Panc1 (cell line): ENCODE measurements around the gene PBX1. TPM values are rescaled to one million over a fixed set of nuclear protein-coding genes. Genes with fewer than 3 reads are reported as not detected.

Experiments
- ATAC-seq: fragments of 200-7000 bp; cut with Tn5 transposase; 2 replicates; pipeline ENCODE4 v1.9.1; 2020; ENCODE audit warnings: mild to moderate bottlenecking, moderate library complexity
- BruUV-seq: library from RNA; stranded (reverse); fragments of 400-500 nt; replicated peaks from 2 replicates; lab custom pipeline; 2021; lab: Mats Ljungman, UMichigan
- CTCF ChIA-PET: fragments of 300-600 bp; sonication (Branson Sonifier 250); formaldehyde crosslinking; loops from one replicate; lab custom pipeline; 2022; ENCODE audit warnings: antibody characterized with exemption; lab: Charles Lee
- POLR2A ChIA-PET: fragments of 300-600 bp; sonication (Branson Sonifier 250); formaldehyde crosslinking; loops from one replicate; lab custom pipeline; 2022; ENCODE audit warnings: antibody characterized with exemption; lab: Charles Lee
- DNase-seq: peaks from one replicate; pipeline ENCODE4 v3.0.0-alpha.2; 2010; ENCODE audit warnings: low read depth, low spot score
- H3K27ac ChIP-seq: 2 replicates; pipeline ENCODE4 v1.5.1; 2011; ENCODE audit warnings: mild to moderate bottlenecking, low read length, inconsistent platforms
- H3K27me3 ChIP-seq: fragments of 200-500 bp; sonication (Bioruptor generic); 2 replicates; pipeline ENCODE4 v1.6.0; 2014; ENCODE audit warnings: low read length, inconsistent platforms; ENCODE audit not compliant: control insufficient read depth, insufficient read depth
- H3K36me3 ChIP-seq: fragments of 200-500 bp; sonication (Bioruptor generic); 2 replicates; pipeline ENCODE4 v1.5.1; 2014; ENCODE audit warnings: inconsistent platforms, mild to moderate bottlenecking, low read length, moderate library complexity; ENCODE audit not compliant: control insufficient read depth, insufficient read depth
- H3K4me1 ChIP-seq: 2 replicates; pipeline ENCODE4 v1.5.1; 2011; ENCODE audit warnings: inconsistent platforms, mild to moderate bottlenecking, low read length, moderate library complexity; ENCODE audit not compliant: control insufficient read depth, insufficient read depth
- H3K4me3 ChIP-seq, 2 experiments: 2 replicates each; pipeline ENCODE4 v1.5.1; 2011 to 2012; ENCODE audit warnings: low read depth in 2 of 2, low read length in 2 of 2, mild to moderate bottlenecking in 2 of 2, inconsistent platforms in 1 of 2, moderate library complexity in 1 of 2
- H3K9me3 ChIP-seq: fragments of 200-500 bp; sonication (Bioruptor generic); 2 replicates; pipeline ENCODE4 v1.5.1; 2014; ENCODE audit warnings: low read depth, mild to moderate bottlenecking, inconsistent platforms, low read length, moderate library complexity; ENCODE audit not compliant: control insufficient read depth, insufficient read depth
- CTCF ChIP-seq: fragments of 450-650 bp; IDR thresholded peaks from 2 replicates; pipeline ENCODE4 v1.5.1; 2017; ENCODE audit warnings: mild to moderate bottlenecking
- POLR2AphosphoS5 ChIP-seq: IDR thresholded peaks from 2 replicates; pipeline ENCODE4 v1.6.1; 2012; ENCODE audit warnings: mild to moderate bottlenecking, low read depth, low read length, moderate library complexity
- REST ChIP-seq, 2 experiments: IDR thresholded peaks; 2 replicates each; pipeline ENCODE4 v1.6.1; 2011 to 2012; ENCODE audit warnings: low read depth in 2 of 2, control low read depth in 1 of 2, low read length in 1 of 2, mild to moderate bottlenecking in 1 of 2, moderate library complexity in 1 of 2; ENCODE audit not compliant: insufficient read depth in 1 of 2
- SIN3A ChIP-seq: IDR thresholded peaks from 2 replicates; pipeline ENCODE4 v1.6.1; 2012; ENCODE audit warnings: low read depth, mild to moderate bottlenecking, low read length, moderate library complexity, borderline replicate concordance; ENCODE audit not compliant: insufficient read depth
- TCF7L2 ChIP-seq: IDR thresholded peaks from 2 replicates; pipeline ENCODE4 v1.6.1; 2011; ENCODE audit warnings: mild to moderate bottlenecking, low read depth, low read length, inconsistent platforms
- in situ Hi-C: cut with HindIII; loops from 2 replicates; pipeline ENCODE4 v1.10.0; 2016; ENCODE audit warnings: low sequenced_read_pairs, low pct_unique_long_range_greater_than_20kb
- intact Hi-C: fragments of 100-400 bp; cut with micrococcal nuclease; formaldehyde crosslinking; loops from one replicate; pipeline ENCODE4 v1.10.0; 2022; ENCODE audit not compliant: unreplicated experiment
- total RNA-seq: library from RNA; stranded (reverse); gene quantifications from one replicate; pipeline ENCODE4 v1.2.1, GENCODE V29; 2021; ENCODE audit not compliant: unreplicated experiment

PBX1 gene
- total RNA-seq, 1 experiment from 2014 or later: 2.0 TPM

DNA sequence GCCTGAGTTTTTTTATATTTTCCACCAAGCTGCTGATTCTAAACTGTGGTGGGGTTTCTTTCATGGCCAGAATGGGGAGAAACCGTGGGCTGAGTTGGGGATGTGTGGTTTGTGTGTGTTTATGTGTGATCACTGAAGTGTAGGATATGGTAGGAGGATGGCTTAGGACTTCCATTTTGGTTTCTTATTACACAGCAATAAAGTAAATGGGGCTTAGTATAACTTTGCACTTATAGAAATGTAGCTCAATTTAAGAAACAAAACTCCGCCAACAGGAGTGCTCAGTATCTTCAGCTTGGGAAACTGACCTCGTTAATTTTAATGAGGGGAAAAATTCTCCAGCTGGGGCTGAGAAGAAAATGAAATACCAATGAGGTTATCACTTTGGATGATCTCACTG is 77.8 kb downstream of the PBX1 start:
- intact Hi-C loops: no loop called here
- no peaks in the 10 kb centered on the region for H3K27me3 ChIP-seq
- no peak for DNase-seq
- no peak for ATAC-seq
- no peaks in the 10 kb centered on the region for H3K9me3 ChIP-seq
- H3K27ac ChIP-seq: no peak overlapping the region
- ChIA-PET CTCF (no interaction called here), POLR2A (no interaction called here)
- in situ Hi-C loops: no loop called here
- no peak overlapping the region for H3K4me3 ChIP-seq
- H3K36me3 ChIP-seq: no peaks in the 10 kb centered on the region
- no peak for TF ChIP-seq SIN3A
- TF ChIP-seq TCF7L2: no peak
- TF ChIP-seq CTCF: no peak
- no peak for TF ChIP-seq POLR2AphosphoS5
- no peak for TF ChIP-seq REST (IDR thresholded peaks at IDR 0.05; ENCODE audit: insufficient read depth in 1 of 2, low read depth in 2 of 2, low read length in 1 of 2)
- no TSS peak for BruUV-seq
- no peaks in the 10 kb centered on the region for H3K4me1 ChIP-seq

DNA sequence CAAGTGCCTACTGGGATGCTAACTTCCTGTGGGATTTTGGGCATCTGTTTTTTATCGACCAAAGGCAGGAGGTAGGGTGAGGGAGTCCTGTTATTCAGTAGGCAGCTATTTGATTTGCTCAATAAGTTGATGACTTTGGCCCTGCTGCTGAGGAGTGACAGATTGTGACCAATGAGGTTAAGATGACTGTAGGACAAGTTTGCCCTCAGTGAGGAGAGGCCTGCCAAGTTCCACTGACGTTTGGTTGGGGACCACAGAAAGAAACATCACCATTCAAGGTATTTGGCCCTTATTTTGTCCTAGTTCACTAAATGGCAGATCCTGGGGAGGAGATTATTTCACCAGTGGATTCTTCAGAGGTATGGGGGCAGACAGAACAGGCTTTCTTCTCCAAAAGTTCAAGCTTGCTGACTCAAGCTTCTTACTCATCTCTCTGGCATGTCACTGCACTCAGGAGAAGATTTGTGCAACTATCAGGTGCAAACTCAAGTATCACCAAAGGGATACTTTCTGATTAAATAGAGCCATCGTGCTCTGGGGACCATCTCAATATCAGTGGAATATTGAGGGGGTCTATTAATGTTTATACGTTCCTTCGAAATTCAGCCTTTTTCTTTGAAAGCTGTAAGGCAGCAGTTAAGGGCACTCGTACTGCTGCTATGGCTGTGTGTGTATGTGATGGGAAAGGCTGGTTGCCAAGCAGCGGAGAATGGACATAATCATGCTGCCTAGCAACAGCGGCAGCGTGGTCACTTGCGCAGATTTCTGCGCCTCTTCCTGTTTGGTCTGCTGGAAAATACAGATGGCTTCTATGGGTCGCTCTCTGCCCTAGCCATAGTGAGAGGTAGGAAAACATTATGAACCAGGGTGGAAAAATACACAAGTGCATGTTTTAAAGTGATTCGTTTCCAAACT is 78.7 kb downstream of the PBX1 start:
- no peaks in the 10 kb centered on the region for H3K27me3 ChIP-seq
- ChIA-PET CTCF (no interaction called here), POLR2A (no interaction called here)
- DNase-seq (no peak), ATAC-seq (no peak)
- in situ Hi-C loops (no loop called here), intact Hi-C loops (no loop called here)
- H3K4me3 ChIP-seq: no peak overlapping the region
- no peaks in the 10 kb centered on the region for H3K9me3 ChIP-seq
- H3K4me1 ChIP-seq: no peaks in the 10 kb centered on the region
- H3K36me3 ChIP-seq: no peaks in the 10 kb centered on the region
- TF ChIP-seq POLR2AphosphoS5 (no peak), SIN3A (no peak), TCF7L2 (no peak), REST (IDR thresholded peaks at IDR 0.05; ENCODE audit: insufficient read depth in 1 of 2, low read depth in 2 of 2, low read length in 1 of 2) (no peak), CTCF (no peak)
- BruUV-seq: no TSS peak
- no peak overlapping the region for H3K27ac ChIP-seq
